Measurements from ENCODE around the gene SEMA3B. TPM values are rescaled to one million over a fixed set of nuclear protein-coding genes. Genes with fewer than 3 reads are reported as not detected.

SEMA3B gene
- total RNA-seq, 1 experiment from 2014 or later: 6.4 TPM

DNA sequence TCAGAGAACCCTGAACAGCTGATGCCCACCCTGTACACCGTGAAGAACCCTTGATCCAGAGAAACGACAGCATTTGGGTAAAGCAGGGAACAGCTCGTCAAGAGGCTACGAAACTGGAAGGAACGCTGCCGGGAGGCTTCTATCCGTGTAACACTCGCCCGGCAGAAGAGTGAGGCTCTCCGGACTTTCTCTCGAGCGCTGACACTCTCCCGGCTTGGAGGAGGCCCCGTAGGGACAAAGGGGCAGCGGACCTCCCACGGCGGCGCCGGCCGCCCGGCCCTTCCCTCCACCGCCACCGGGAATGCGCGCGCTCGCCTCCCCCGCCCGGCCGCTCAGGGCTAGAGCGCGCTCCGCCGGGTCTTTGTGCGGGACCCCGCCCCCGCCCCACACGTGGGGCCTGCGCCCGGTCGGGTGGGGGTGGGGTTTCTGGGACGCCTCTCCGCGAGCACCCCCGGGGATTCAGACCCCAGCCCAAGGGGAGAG lies 51.9 kb downstream of the SEMA3B start:
- no peak overlapping the region for H3K4ac ChIP-seq (ENCODE audit: low read depth, low read length)
- no peak overlapping the region for H3K23ac ChIP-seq (ENCODE audit: insufficient read length, low read depth, low read length)
- no peak overlapping the region for H4K8ac ChIP-seq (replicated peaks; ENCODE audit: insufficient read length, low read depth, low read length)
- H4K5ac ChIP-seq (ENCODE audit: insufficient read length, low read depth, low read length): no peak overlapping the region
- H3K14ac ChIP-seq (ENCODE audit: insufficient read depth, low read length): peak overlapping the region; percentile 87; the same call in 1 of the 2 replicates
- no peak overlapping the region for H4K91ac ChIP-seq (ENCODE audit: insufficient read length, low read depth, low read length)
- H2BK15ac ChIP-seq (ENCODE audit: low read depth, low read length): no peak overlapping the region
- no peak overlapping the region for H3K18ac ChIP-seq (ENCODE audit: insufficient read length, low read depth, low read length)
- peaks cover 27 to 42% of the 10 kb centered on the region in 2 experiments for H3K4me1 Mint-ChIP-seq
- peaks cover 37 to 58% (median 47%) of the 10 kb centered on the region in 3 experiments for H3K36me3 Mint-ChIP-seq (ENCODE audit: insufficient read depth in 1 of 3, low read depth in 3 of 3)
- peak overlapping the region; percentile 76 to 93 (median 92); a peak in 6 of 7 replicates for H3K27ac Mint-ChIP-seq
- peak overlapping the region; percentile 83 for H3K4me2 ChIP-seq (ENCODE audit: insufficient read depth, insufficient read length, low read length)
- no peaks in the 10 kb centered on the region for H3K9me3 Mint-ChIP-seq
- peaks cover 5% of the 10 kb centered on the region; the same call in 1 of the 2 replicates for H3K79me2 ChIP-seq (ENCODE audit: insufficient read depth, low read length)
- no peak overlapping the region for H3K56ac ChIP-seq (ENCODE audit: insufficient read length, low read depth, low read length)
- no peak overlapping the region for H2BK20ac ChIP-seq (ENCODE audit: low read depth, low read length, poor library complexity, severe bottlenecking)
- WGBS (ENCODE audit: extremely low coverage, insufficient read length, low lambda C conversion rate): no CpG with 5 or more reads among the region's 45 CpGs
- no peak overlapping the region for H3K27ac ChIP-seq (ENCODE audit: insufficient read length, low read depth, low read length)
- no peaks in the 10 kb centered on the region for H3K27me3 ChIP-seq (ENCODE audit: insufficient read depth, low read length)
- TF ChIP-seq, protein P1, sequence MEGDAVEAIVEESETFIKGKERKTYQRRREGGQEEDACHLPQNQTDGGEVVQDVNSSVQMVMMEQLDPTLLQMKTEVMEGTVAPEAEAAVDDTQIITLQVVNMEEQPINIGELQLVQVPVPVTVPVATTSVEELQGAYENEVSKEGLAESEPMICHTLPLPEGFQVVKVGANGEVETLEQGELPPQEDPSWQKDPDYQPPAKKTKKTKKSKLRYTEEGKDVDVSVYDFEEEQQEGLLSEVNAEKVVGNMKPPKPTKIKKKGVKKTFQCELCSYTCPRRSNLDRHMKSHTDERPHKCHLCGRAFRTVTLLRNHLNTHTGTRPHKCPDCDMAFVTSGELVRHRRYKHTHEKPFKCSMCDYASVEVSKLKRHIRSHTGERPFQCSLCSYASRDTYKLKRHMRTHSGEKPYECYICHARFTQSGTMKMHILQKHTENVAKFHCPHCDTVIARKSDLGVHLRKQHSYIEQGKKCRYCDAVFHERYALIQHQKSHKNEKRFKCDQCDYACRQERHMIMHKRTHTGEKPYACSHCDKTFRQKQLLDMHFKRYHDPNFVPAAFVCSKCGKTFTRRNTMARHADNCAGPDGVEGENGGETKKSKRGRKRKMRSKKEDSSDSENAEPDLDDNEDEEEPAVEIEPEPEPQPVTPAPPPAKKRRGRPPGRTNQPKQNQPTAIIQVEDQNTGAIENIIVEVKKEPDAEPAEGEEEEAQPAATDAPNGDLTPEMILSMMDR (conservative IDR thresholded peaks at IDR 0.05): no peak; the same call in 2 of the 3 replicates
- no peaks in the 10 kb centered on the region for H3K9me3 ChIP-seq (ENCODE audit: control insufficient read depth, low read depth, low read length)
- no peaks in the 10 kb centered on the region for H3K27me3 Mint-ChIP-seq (ENCODE audit: low read depth)
- H2BK5ac ChIP-seq (ENCODE audit: insufficient read length, low read length): no peak overlapping the region
- peaks cover 15% of the 10 kb centered on the region for H3K23me2 ChIP-seq (ENCODE audit: insufficient read length, low read depth, low read length, poor library complexity, severe bottlenecking)
- DNase-seq: peak; percentile 80
- no peak overlapping the region for H2AK5ac ChIP-seq (ENCODE audit: insufficient read length, low read length)
- H3K79me1 ChIP-seq (ENCODE audit: insufficient read depth, low read depth, low read length, poor library complexity, severe bottlenecking): no peaks in the 10 kb centered on the region
- H3K4me1 ChIP-seq (ENCODE audit: insufficient read depth, low read length): peaks cover 6% of the 10 kb centered on the region; the same call in 1 of the 2 replicates
- H3T11ph ChIP-seq (ENCODE audit: low read length): no peak overlapping the region
- peak overlapping the region; percentile 72 for H3K9ac ChIP-seq (ENCODE audit: extremely low read depth, insufficient read length, low read length)
- H2AFZ ChIP-seq (ENCODE audit: low read length): no peak overlapping the region
- peak overlapping the region; percentile 85 to 97 for H3K4me3 Mint-ChIP-seq
- no peak overlapping the region for H2BK120ac ChIP-seq (ENCODE audit: low read depth, low read length, poor library complexity, severe bottlenecking)
- H4K20me1 ChIP-seq (ENCODE audit: control insufficient read depth, insufficient read depth, insufficient read length): no peaks in the 10 kb centered on the region
- no peak overlapping the region for H2BK12ac ChIP-seq (ENCODE audit: insufficient read length, low read depth, low read length)
